SHP77 treated with DMSO at 0.1 percent for 48 hours (cell line): ENCODE measurements around the gene PYGL.
"Not testable (repeated sequence)": the region's sequence is repeated elsewhere in the genome, so short reads cannot be mapped to it uniquely, and the experiment has no call there.

Experiments
- DNase-seq: peaks from one replicate; lab custom pipeline; 2025; lab: John Stamatoyannopoulos, UW

The PYGL gene

GRCh38 chr14:50943943-50944646, at the start of gene PYGL:
Gene PYGL, minus strand, starts transcription at chr14:50944483. Its CDS starts 80 bp downstream, at chr14:50944403.
- DNase-seq = no peak

- DNase-seq = no peak
These were observed 41.6 kb upstream of the PYGL start for GRCh38 chr14:50985859-50986331.

GRCh38 chr14:50985124-50985858, 41.0 kb upstream of the PYGL start:
- no peak for DNase-seq

- no peak for DNase-seq
These were observed 39.9 kb upstream of the PYGL start for GRCh38 chr14:50984036-50984710.

GRCh38 chr14:50979941-50980850, 35.9 kb upstream of the PYGL start:
- DNase-seq = no peak

GRCh38 chr14:50978888-50979287, 34.6 kb upstream of the PYGL start:
- DNase-seq = no peak

- DNase-seq = no peak
These were observed 34.2 kb upstream of the PYGL start for GRCh38 chr14:50978529-50978871.

- DNase-seq = no peak
These were observed 33.7 kb upstream of the PYGL start for GRCh38 chr14:50977863-50978528.

- no peak for DNase-seq
These were observed 29.8 kb upstream of the PYGL start for GRCh38 chr14:50974118-50974517.

GRCh38 chr14:50972734-50973133, 28.5 kb upstream of the PYGL start:
- DNase-seq = no peak

- no peak for DNase-seq
These were observed 26.9 kb upstream of the PYGL start for GRCh38 chr14:50970886-50971781.

- DNase-seq = no peak
These were observed 23.5 kb upstream of the PYGL start for GRCh38 chr14:50967790-50968189.

- DNase-seq = no peak
These were observed 22.8 kb upstream of the PYGL start for GRCh38 chr14:50967103-50967502.

GRCh38 chr14:50964683-50965390, 20.6 kb upstream of the PYGL start:
- no peak for DNase-seq

- no peak for DNase-seq
These were observed 19.6 kb upstream of the PYGL start for GRCh38 chr14:50963919-50964318.

- DNase-seq = no peak
These were observed 17.4 kb upstream of the PYGL start for GRCh38 chr14:50961605-50962221.

- peak; percentile 11 for DNase-seq
These were observed 13.0 kb upstream of the PYGL start for GRCh38 chr14:50957296-50957695.

GRCh38 chr14:50956421-50956820, 12.1 kb upstream of the PYGL start:
- not testable (repeated sequence) for DNase-seq

GRCh38 chr14:50955373-50956043, 11.2 kb upstream of the PYGL start:
- peak; percentile 70 for DNase-seq
